Calu3 (cell line): ENCODE results near the gene FILIP1L. TPM values are rescaled to one million over a fixed set of nuclear protein-coding genes. Genes with fewer than 3 reads are reported as not detected.

Source experiments
- BruUV-seq: library from RNA; stranded (reverse); fragments of 400-500 nt; replicated peaks from 2 replicates; lab custom pipeline; 2021; lab: Mats Ljungman, UMichigan
- CTCF ChIA-PET: fragments of 300-600 bp; sonication (Branson Sonifier 250); formaldehyde crosslinking; loops from one replicate; lab custom pipeline; 2022; ENCODE audit warnings: antibody characterized with exemption; lab: Charles Lee
- DNase-seq: peaks from one replicate; pipeline ENCODE4 v3.0.0; 2022
- H3K27ac Mint-ChIP-seq: one replicate; pipeline ENCODE4 v1.8.0; 2022; ENCODE audit warnings: mixed read lengths; ENCODE audit not compliant: unreplicated experiment
- H3K27me3 Mint-ChIP-seq: one replicate; pipeline ENCODE4 v1.8.0; 2022; ENCODE audit warnings: mixed read lengths; ENCODE audit not compliant: unreplicated experiment
- H3K36me3 Mint-ChIP-seq: one replicate; pipeline ENCODE4 v1.8.0; 2022; ENCODE audit warnings: mild to moderate bottlenecking, moderate library complexity, mixed read lengths; ENCODE audit not compliant: insufficient read depth, unreplicated experiment
- H3K4me1 Mint-ChIP-seq: one replicate; pipeline ENCODE4 v1.8.0; 2022; ENCODE audit warnings: mild to moderate bottlenecking, low read depth, mixed read lengths; ENCODE audit not compliant: unreplicated experiment
- H3K4me3 Mint-ChIP-seq: one replicate; pipeline ENCODE4 v1.8.0; 2022; ENCODE audit warnings: mild to moderate bottlenecking, low read depth, moderate library complexity, mixed read lengths; ENCODE audit not compliant: unreplicated experiment
- H3K9me3 Mint-ChIP-seq: one replicate; pipeline ENCODE4 v1.8.0; 2022; ENCODE audit warnings: low read depth, mixed read lengths; ENCODE audit not compliant: unreplicated experiment
- CTCF ChIP-seq: fragments of 200-600 bp; IDR thresholded peaks from one replicate; pipeline ENCODE4 v1.8.0; 2022; ENCODE audit warnings: antibody characterized with exemption; ENCODE audit not compliant: unreplicated experiment
- intact Hi-C: fragments of 100-400 bp; cut with micrococcal nuclease; formaldehyde crosslinking; loops from one replicate; pipeline ENCODE4 v1.10.0; 2022; ENCODE audit not compliant: unreplicated experiment
- total RNA-seq: library from RNA; stranded (reverse); gene quantifications from 2 replicates; pipeline ENCODE4 v1.2.3, GENCODE V29; 2022

The FILIP1L gene
- total RNA-seq, 1 experiment from 2014 or later = 5.2 TPM

GRCh38 chr3:99885851-99886250, 228.4 kb downstream of the FILIP1L start:
- CTCF ChIA-PET = no interaction called here
- intact Hi-C loops = no loop called here
- Mint-ChIP-seq H3K27ac (peak overlapping the region; percentile 7), H3K4me1 (peaks cover 26% of the 10 kb centered on the region), H3K36me3 (no peaks in the 10 kb centered on the region), H3K27me3 (no peaks in the 10 kb centered on the region), H3K9me3 (no peaks in the 10 kb centered on the region), H3K4me3 (peak overlapping the region; percentile 1)
- no TSS peak for BruUV-seq
- no peak for DNase-seq
- TF ChIP-seq CTCF = no peak

GRCh38 chr3:99885085-99885484, 229.2 kb downstream of the FILIP1L start:
- Mint-ChIP-seq H3K4me3 (no peak overlapping the region), H3K9me3 (no peaks in the 10 kb centered on the region), H3K27me3 (no peaks in the 10 kb centered on the region), H3K27ac (no peak overlapping the region), H3K4me1 (peaks cover 26% of the 10 kb centered on the region), H3K36me3 (no peaks in the 10 kb centered on the region)
- CTCF ChIA-PET = interaction anchor here (0.9 kb wide), 1 partner anchor 35 kb away, joined by 4 read pairs; no protein-coding TSS in a partner anchor
- intact Hi-C loops = no loop called here
- TF ChIP-seq CTCF = no peak
- no peak for DNase-seq
- BruUV-seq = no TSS peak

GRCh38 chr3:99884484-99884883, 229.8 kb downstream of the FILIP1L start:
- CTCF ChIA-PET = interaction anchor here (0.7 to 0.9 kb wide), 2 partner anchors 36 to 196 kb away, joined by 3 to 4 read pairs; no protein-coding TSS in a partner anchor
- no peaks in the 10 kb centered on the region for H3K36me3 Mint-ChIP-seq
- intact Hi-C loops = no loop called here
- H3K4me1 Mint-ChIP-seq = peaks cover 26% of the 10 kb centered on the region
- no peak overlapping the region for H3K27ac Mint-ChIP-seq
- no peaks in the 10 kb centered on the region for H3K9me3 Mint-ChIP-seq
- no peak for DNase-seq
- no peaks in the 10 kb centered on the region for H3K27me3 Mint-ChIP-seq
- TF ChIP-seq CTCF = no peak
- H3K4me3 Mint-ChIP-seq = no peak overlapping the region
- no TSS peak for BruUV-seq

GRCh38 chr3:99883693-99884092, 230.6 kb downstream of the FILIP1L start:
- CTCF ChIA-PET = interaction anchor here (0.5 to 0.6 kb wide), 2 partner anchors 40 to 103 kb away, joined by 3 to 5 read pairs; no protein-coding TSS in a partner anchor
- BruUV-seq = no TSS peak
- no peaks in the 10 kb centered on the region for H3K9me3 Mint-ChIP-seq
- intact Hi-C loops = no loop called here
- H3K4me1 Mint-ChIP-seq = peaks cover 26% of the 10 kb centered on the region
- DNase-seq = no peak
- H3K27ac Mint-ChIP-seq = no peak overlapping the region
- H3K27me3 Mint-ChIP-seq = no peaks in the 10 kb centered on the region
- no peak for TF ChIP-seq CTCF
- no peaks in the 10 kb centered on the region for H3K36me3 Mint-ChIP-seq
- H3K4me3 Mint-ChIP-seq = no peak overlapping the region
